Keratinocyte (primary cell): ENCODE results near the gene COA8. TPM values are rescaled to one million over a fixed set of nuclear protein-coding genes. Genes with fewer than 3 reads are reported as not detected.

Experiments used
- DNase-seq: peaks from one replicate; pipeline ENCODE4 v3.0.0-alpha.2; 2011; ENCODE audit warnings: low read depth, missing footprints, low spot score
- FAIRE-seq: peaks from 2 replicates; lab custom pipeline; 2011; peaks lifted over from hg19 to GRCh38; lab: Jason Lieb, UNC
- H2AFZ ChIP-seq: 2 replicates; pipeline ENCODE4 v1.6.0; 2012; ENCODE audit warnings: low read length, control low read depth, inconsistent platforms; ENCODE audit not compliant: control insufficient read depth
- H3K27ac ChIP-seq: 2 replicates; pipeline ENCODE4 v1.5.1; 2011; ENCODE audit warnings: low read length; ENCODE audit not compliant: control insufficient read depth, insufficient read depth
- H3K27me3 ChIP-seq: 3 replicates; pipeline ENCODE4 v1.6.0; 2011; ENCODE audit warnings: low read length; ENCODE audit not compliant: control insufficient read depth, insufficient read depth; ENCODE audit errors: extremely low read depth
- H3K36me3 ChIP-seq, 2 experiments: 2 replicates in 1 of 2; 3 replicates in 1 of 2; pipeline ENCODE4 v1.5.1; 2011; ENCODE audit warnings: low read length in 2 of 2, mild to moderate bottlenecking in 1 of 2; ENCODE audit not compliant: control insufficient read depth in 2 of 2, insufficient read depth in 2 of 2; ENCODE audit errors: extremely low read depth in 1 of 2
- H3K4me1 ChIP-seq: 3 replicates; pipeline ENCODE4 v1.5.1; 2011; ENCODE audit warnings: low read length; ENCODE audit not compliant: control insufficient read depth, insufficient read depth; ENCODE audit errors: extremely low read depth
- H3K4me2 ChIP-seq: 3 replicates; pipeline ENCODE4 v1.6.0; 2011; ENCODE audit warnings: low read depth, low read length; ENCODE audit not compliant: control insufficient read depth, insufficient read depth; ENCODE audit errors: extremely low read depth
- H3K4me3 ChIP-seq, 3 experiments: fragments of 200-600 bp in 1 of 3; sonication (generic) in 1 of 3; 2 replicates in 2 of 3; 3 replicates in 1 of 3; pipeline ENCODE4 v1.5.1; 2011 to 2016; ENCODE audit warnings: low read length in 3 of 3, mild to moderate bottlenecking in 3 of 3, control low read depth in 2 of 3, inconsistent platforms in 1 of 3, low read depth in 1 of 3, mixed read lengths in 1 of 3, mixed run types in 1 of 3, moderate library complexity in 1 of 3; ENCODE audit not compliant: control insufficient read depth in 2 of 3, insufficient read depth in 2 of 3; ENCODE audit errors: extremely low read depth in 1 of 3
- H3K79me2 ChIP-seq: 2 replicates; pipeline ENCODE4 v1.6.0; 2012; ENCODE audit warnings: low read length; ENCODE audit not compliant: control insufficient read depth, insufficient read depth
- H3K9ac ChIP-seq: 3 replicates; pipeline ENCODE4 v1.6.0; 2011; ENCODE audit warnings: low read length; ENCODE audit not compliant: control insufficient read depth, insufficient read depth; ENCODE audit errors: extremely low read depth
- H3K9me1 ChIP-seq: 3 replicates; pipeline ENCODE4 v1.6.0; 2011; ENCODE audit warnings: low read length; ENCODE audit not compliant: control insufficient read depth, insufficient read depth; ENCODE audit errors: extremely low read depth
- H3K9me3 ChIP-seq: 2 replicates; pipeline ENCODE4 v1.5.1; 2012; ENCODE audit warnings: low read depth, low read length; ENCODE audit not compliant: control insufficient read depth
- H4K20me1 ChIP-seq: 3 replicates; pipeline ENCODE4 v1.6.0; 2011; ENCODE audit warnings: low read length; ENCODE audit not compliant: control insufficient read depth, insufficient read depth; ENCODE audit errors: extremely low read depth
- CTCF ChIP-seq, 3 experiments: IDR thresholded peaks in 1 of 3; conservative IDR thresholded peaks in 1 of 3; optimal IDR thresholded peaks in 1 of 3; 2 replicates in 2 of 3; 3 replicates in 1 of 3; pipeline versions ENCODE3 to v1.5.1; 2011; ENCODE audit warnings: low read length in 3 of 3, mild to moderate bottlenecking in 3 of 3, moderate library complexity in 2 of 3, control low read depth in 1 of 3, inconsistent platforms in 1 of 3; ENCODE audit not compliant: insufficient read depth in 2 of 3; ENCODE audit errors: extremely low read depth in 1 of 3
- EZH2 ChIP-seq: IDR thresholded peaks from one replicate; pipeline ENCODE4 v1.6.1; 2012; ENCODE audit warnings: inconsistent platforms, mild to moderate bottlenecking, low read length, moderate library complexity
- dilution Hi-C: fragments of 300-500 bp; cut with MboI; formaldehyde crosslinking; loops from one replicate; pipeline ENCODE4 v1.7.0; 2020; ENCODE audit warnings: low sequenced_read_pairs; ENCODE audit not compliant: extremely low pct_ligation_motif_present
- polyA plus RNA-seq, 5 experiments: library from polyadenylated mRNA; depleted of rRNA in 3 of 5; stranded (reverse) in 3 of 5; stranded (forward) in 1 of 5; unstranded in 1 of 5; fragments of >200 nt; gene quantifications; 1 replicate in 1 of 5; 2 replicates in 3 of 5; 3 replicates in 1 of 5; pipeline versions ENCODE4 v1.2.1 to v1.2.3, GENCODE V29; 2011 to 2012; ENCODE audit warnings: missing spikeins in 2 of 5, low read depth in 1 of 5, low replicate concordance in 1 of 5

Gene COA8
- polyA plus RNA-seq, 1 donor (not counting 4 experiments of a cell fraction or from before 2014, with no cell fraction given): 24.8 TPM

GRCh38 chr14:103548463-103549351, 14.1 kb upstream of the COA8 start:
- H3K36me3 ChIP-seq: no peaks in the 10 kb centered on the region

GRCh38 chr14:103549361-103550311, 13.1 kb upstream of the COA8 start:
- no peak for DNase-seq
- Histone ChIP-seq H3K9me1 (peaks cover 11% of the 10 kb centered on the region), H3K27ac (no peak overlapping the region), H3K9ac (no peak overlapping the region), H2AFZ (no peak overlapping the region), H4K20me1 (peaks cover 10% of the 10 kb centered on the region), H3K36me3 (no peaks in the 10 kb centered on the region), H3K4me3 (no peak overlapping the region), H3K27me3 (no peaks in the 10 kb centered on the region), H3K9me3 (no peaks in the 10 kb centered on the region), H3K4me1 (peaks cover 18% of the 10 kb centered on the region), H3K4me2 (no peak overlapping the region), H3K79me2 (no peaks in the 10 kb centered on the region)
- dilution Hi-C loops: no loop called here
- no peak for TF ChIP-seq EZH2
- TF ChIP-seq CTCF (optimal IDR thresholded peaks at IDR 0.05 in 1 of 3, IDR thresholded peaks at IDR 0.05 in 1 of 3, conservative IDR thresholded peaks at IDR 0.05 in 1 of 3; ENCODE audit: extremely low read depth in 1 of 3, insufficient read depth in 2 of 3, low read length in 3 of 3): peak in 1 of 3 experiments; percentile 38
- FAIRE-seq: no peak

More at GRCh38 chr14:103548463-103549351, 14.1 kb upstream of the COA8 start:
- H3K9me1 ChIP-seq: peaks cover 11% of the 10 kb centered on the region
- DNase-seq (no peak), FAIRE-seq (no peak)
- no peaks in the 10 kb centered on the region for H3K9me3 ChIP-seq
- H3K9ac ChIP-seq: no peak overlapping the region
- no peak overlapping the region for H3K4me2 ChIP-seq
- H3K4me3 ChIP-seq: no peak overlapping the region
- no peaks in the 10 kb centered on the region for H3K27me3 ChIP-seq
- H3K79me2 ChIP-seq: no peaks in the 10 kb centered on the region
- dilution Hi-C loops: no loop called here
- H3K27ac ChIP-seq: no peak overlapping the region
- no peak overlapping the region for H2AFZ ChIP-seq
- H3K4me1 ChIP-seq: peaks cover 20% of the 10 kb centered on the region
- TF ChIP-seq CTCF (optimal IDR thresholded peaks at IDR 0.05 in 1 of 3, IDR thresholded peaks at IDR 0.05 in 1 of 3, conservative IDR thresholded peaks at IDR 0.05 in 1 of 3; ENCODE audit: extremely low read depth in 1 of 3, insufficient read depth in 2 of 3, low read length in 3 of 3) (no peak), EZH2 (no peak)
- peaks cover 10% of the 10 kb centered on the region for H4K20me1 ChIP-seq
